Naive thymus-derived CD4-positive, alpha-beta T cell (primary cell): ENCODE measurements around the gene RASIP1. TPM values are rescaled to one million over a fixed set of nuclear protein-coding genes. Genes with fewer than 3 reads are reported as not detected.
A peak's percentile ranks its signal among the peaks of the same experiment; 100 is the strongest.
"Not testable (repeated sequence)": the region's sequence is repeated elsewhere in the genome, so short reads cannot be mapped to it uniquely, and the experiment has no call there.

ENCODE experiments used
- ATAC-seq: fragments of 150-1000 bp; cut with Tn5 transposase; 2 replicates; pipeline ENCODE4 v1.10.0; 2021; ENCODE audit warnings: mild to moderate bottlenecking, moderate library complexity
- CTCF ChIA-PET: fragments of 350-600 bp; sonication (Branson Sonifier 250); formaldehyde crosslinking; loops from one replicate; lab custom pipeline; 2021; ENCODE audit warnings: antibody characterized with exemption; lab: Charles Lee
- POLR2A ChIA-PET: fragments of 350-600 bp; sonication (Branson Sonifier 250); formaldehyde crosslinking; loops from one replicate; lab custom pipeline; 2021; ENCODE audit warnings: antibody characterized with exemption, inconsistent platforms; lab: Charles Lee
- DNase-seq, 9 donors: peaks; one replicate each; pipeline versions ENCODE4 v3.0.0 to v3.0.0-alpha.2; 2020 to 2022; ENCODE audit warnings: mixed read lengths in 1 of 9
- H3K27ac ChIP-seq: one replicate; pipeline ENCODE4 v1.7.0; 2013; ENCODE audit warnings: mild to moderate bottlenecking, low read depth, low read length, moderate library complexity
- H3K27me3 ChIP-seq, 2 donors: one replicate each; pipeline ENCODE4 v1.7.0; 2013; ENCODE audit warnings: low read length in 2 of 2, mild to moderate bottlenecking in 2 of 2, moderate library complexity in 2 of 2; ENCODE audit not compliant: control insufficient read depth in 2 of 2, insufficient read depth in 2 of 2
- H3K36me3 ChIP-seq, 3 experiments: 1 replicate in 2 of 3; 2 replicates in 1 of 3; pipeline ENCODE4 v1.7.0; 2013; ENCODE audit warnings: low read length in 3 of 3, mild to moderate bottlenecking in 3 of 3, moderate library complexity in 1 of 3; ENCODE audit not compliant: insufficient read depth in 3 of 3, control insufficient read depth in 2 of 3
- H3K4me1 ChIP-seq, 2 donors: one replicate each; pipeline ENCODE4 v1.7.0; 2013; ENCODE audit warnings: low read length in 2 of 2, mild to moderate bottlenecking in 2 of 2, moderate library complexity in 1 of 2; ENCODE audit not compliant: control insufficient read depth in 2 of 2, insufficient read depth in 2 of 2
- H3K4me3 ChIP-seq: 2 replicates; pipeline ENCODE4 v1.7.0; 2013; ENCODE audit warnings: mild to moderate bottlenecking, low read length
- H3K9me3 ChIP-seq, 3 experiments: 1 replicate in 2 of 3; 2 replicates in 1 of 3; pipeline ENCODE4 v1.7.0; 2013; ENCODE audit warnings: low read length in 3 of 3; ENCODE audit not compliant: control insufficient read depth in 2 of 3
- H3K27ac Mint-ChIP-seq, 9 donors: one replicate each; pipeline ENCODE4 v1.8.0; 2020 to 2022; ENCODE audit warnings: mixed read lengths in 9 of 9, mild to moderate bottlenecking in 8 of 9, moderate library complexity in 5 of 9, inconsistent platforms in 2 of 9
- H3K27me3 Mint-ChIP-seq, 5 donors: one replicate each; pipeline ENCODE4 v1.8.0; 2021 to 2022; ENCODE audit warnings: mixed read lengths in 5 of 5, mild to moderate bottlenecking in 1 of 5
- H3K36me3 Mint-ChIP-seq, 5 donors: one replicate each; pipeline ENCODE4 v1.8.0; 2020 to 2022; ENCODE audit warnings: mixed read lengths in 5 of 5, mild to moderate bottlenecking in 3 of 5, inconsistent platforms in 1 of 5
- H3K4me1 Mint-ChIP-seq, 7 donors: one replicate each; pipeline ENCODE4 v1.8.0; 2020 to 2022; ENCODE audit warnings: mixed read lengths in 7 of 7, mild to moderate bottlenecking in 3 of 7, inconsistent platforms in 1 of 7
- H3K4me3 Mint-ChIP-seq, 10 donors: one replicate each; pipeline ENCODE4 v1.8.0; 2020 to 2022; ENCODE audit warnings: mild to moderate bottlenecking in 10 of 10, mixed read lengths in 10 of 10, moderate library complexity in 6 of 10, inconsistent platforms in 2 of 10
- H3K9me3 Mint-ChIP-seq, 11 donors: one replicate each; pipeline ENCODE4 v1.8.0; 2020 to 2022; ENCODE audit warnings: mixed read lengths in 11 of 11, mild to moderate bottlenecking in 4 of 11, inconsistent platforms in 1 of 11, moderate library complexity in 1 of 11
- intact Hi-C, 2 donors: fragments of 100-400 bp; cut with micrococcal nuclease; formaldehyde crosslinking; loops; one replicate each; pipeline ENCODE4 v1.15.1; 2023
- polyA plus RNA-seq, 2 donors: library from polyadenylated mRNA; unstranded; fragments of 300-500 nt; fragmentation: Illumina TruSeq; gene quantifications; one replicate each; pipeline ENCODE4 v1.2.3, GENCODE V29; 2021
- total RNA-seq, 6 experiments: library from RNA in 5 of 6; stranded (reverse) in 5 of 6; gene quantifications; 1 replicate in 5 of 6; 2 replicates in 1 of 6; pipeline ENCODE4 v1.2.3 and lab custom pipeline; 2021 to 2026

Gene RASIP1
- total and polyA plus RNA-seq, 7 experiments from 2014 or later, result 0.12 to 0.65 (median 0.17) TPM; not detected in 3

DNA sequence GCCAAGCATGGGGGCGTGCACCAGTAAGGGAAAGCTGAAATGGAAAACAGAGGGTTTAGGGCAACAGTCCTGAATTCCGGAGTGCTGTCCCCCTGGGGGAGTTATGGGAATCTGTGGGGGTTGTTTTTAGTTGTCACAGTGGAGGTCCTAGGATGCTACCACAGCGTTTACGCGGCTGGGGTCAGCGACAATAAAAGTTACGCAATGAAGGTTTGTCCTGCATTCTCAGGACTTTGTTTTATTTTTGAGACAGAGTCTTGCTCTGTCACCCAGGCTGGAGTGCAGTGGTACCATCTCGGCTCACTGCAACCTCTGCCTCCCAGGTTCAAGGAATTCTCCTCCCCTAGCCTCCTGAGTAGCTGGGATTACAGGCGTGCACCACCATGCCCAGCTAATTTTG is 46.8 kb downstream of the RASIP1 start:
- H3K9me3 ChIP-seq, ATAC-seq, DNase-seq, H3K36me3 Mint-ChIP-seq, H3K9me3 Mint-ChIP-seq, H3K4me3 Mint-ChIP-seq, POLR2A ChIA-PET, H3K4me1 ChIP-seq, H3K27ac ChIP-seq, intact Hi-C loops, H3K27me3 ChIP-seq, H3K36me3 ChIP-seq, H3K4me3 ChIP-seq, H3K27ac Mint-ChIP-seq: not testable (repeated sequence)
- Mint-ChIP-seq H3K27me3 (peaks cover 0 to 17% (median 10%) of the 10 kb centered on the region in 5 donors), H3K4me1 (peaks cover 6 to 15% (median 8%) of the 10 kb centered on the region in 7 donors)
- CTCF ChIA-PET, result interaction anchor here (2.2 kb wide), 1 partner anchor 19 kb away, joined by 8 read pairs; no protein-coding TSS in a partner anchor

DNA sequence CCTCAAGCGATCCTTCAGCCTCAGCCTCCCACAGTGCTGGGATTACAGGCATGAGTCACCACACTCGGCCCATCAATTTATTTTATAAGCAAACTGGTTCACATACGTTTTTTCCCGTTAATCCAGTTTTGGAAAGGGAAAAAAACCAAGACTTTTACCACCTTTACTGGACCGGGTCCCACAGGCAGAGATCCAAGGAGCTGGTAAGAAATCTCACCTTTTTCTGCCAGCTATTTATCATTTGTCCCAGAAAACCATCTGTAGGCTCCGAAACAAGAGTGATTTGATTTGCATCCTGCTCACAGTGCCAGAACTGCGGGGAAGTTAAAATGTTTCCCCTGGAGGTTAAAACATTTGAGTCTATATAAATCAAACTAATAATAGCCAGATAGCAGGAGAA is 51.0 kb downstream of the RASIP1 start:
- Histone ChIP-seq H3K4me3 (no peak overlapping the region), H3K4me1 (no peaks in the 10 kb centered on the region), H3K27ac (no peak overlapping the region), H3K9me3 (no peaks in the 10 kb centered on the region), H3K27me3 (no peaks in the 10 kb centered on the region), H3K36me3 (no peaks in the 10 kb centered on the region)
- no peak for ATAC-seq
- Mint-ChIP-seq H3K9me3 (no peaks in the 10 kb centered on the region), H3K27ac (no peak overlapping the region), H3K27me3 (no peaks in the 10 kb centered on the region), H3K4me3 (no peak overlapping the region), H3K36me3 (peaks cover 0 to 2% (median 0%) of the 10 kb centered on the region in 5 donors), H3K4me1 (no peaks in the 10 kb centered on the region)
- CTCF ChIA-PET, result interaction anchor here (0.6 kb wide), 1 partner anchor 49 kb away, joined by 3 read pairs; no protein-coding TSS in a partner anchor
- intact Hi-C loops, result no loop called here
- DNase-seq, result no peak
- POLR2A ChIA-PET, result interaction anchor here (0.6 to 0.7 kb wide), 2 partner anchors 46 to 295 kb away, joined by 3 read pairs; no protein-coding TSS in a partner anchor

DNA sequence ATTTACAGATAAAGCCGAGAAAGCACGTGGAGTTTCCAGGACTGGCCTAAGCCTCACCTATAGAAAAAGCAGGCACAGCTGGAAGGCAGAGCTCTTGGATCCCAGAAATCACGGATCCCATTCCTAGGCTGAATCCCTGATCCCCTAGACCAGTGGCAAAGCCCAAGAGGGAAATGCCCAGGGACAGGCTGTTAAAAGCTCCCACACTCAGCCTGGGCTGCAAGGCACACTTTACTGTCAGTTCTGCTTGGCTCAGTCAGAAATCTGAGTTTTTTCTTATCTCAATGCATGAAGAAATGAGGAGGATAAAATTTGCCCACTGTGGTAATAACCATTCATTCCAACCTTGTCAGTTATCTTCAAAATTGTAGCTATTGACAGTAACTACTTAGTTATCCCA is 52.6 kb downstream of the RASIP1 start:
- Mint-ChIP-seq H3K4me1 (peaks cover 0 to 5% (median 0%) of the 10 kb centered on the region in 7 donors), H3K4me3 (no peak overlapping the region), H3K9me3 (no peaks in the 10 kb centered on the region), H3K27ac (no peak overlapping the region), H3K36me3 (peaks cover 0 to 2% (median 0%) of the 10 kb centered on the region in 5 donors), H3K27me3 (no peaks in the 10 kb centered on the region)
- Histone ChIP-seq H3K36me3 (no peaks in the 10 kb centered on the region), H3K4me1 (no peaks in the 10 kb centered on the region), H3K27ac (no peak overlapping the region), H3K27me3 (no peaks in the 10 kb centered on the region), H3K4me3 (no peak overlapping the region), H3K9me3 (no peaks in the 10 kb centered on the region)
- no peak for DNase-seq
- ChIA-PET CTCF (no interaction called here), POLR2A (no interaction called here)
- no peak for ATAC-seq
- intact Hi-C loops, result no loop called here

- H3K9me3 ChIP-seq, H3K27ac Mint-ChIP-seq, H3K27me3 Mint-ChIP-seq, H3K27me3 ChIP-seq, H3K9me3 Mint-ChIP-seq, H3K4me3 ChIP-seq, intact Hi-C loops, H3K36me3 Mint-ChIP-seq, H3K4me1 ChIP-seq, H3K36me3 ChIP-seq, ATAC-seq, CTCF ChIA-PET, DNase-seq, H3K27ac ChIP-seq, H3K4me3 Mint-ChIP-seq, POLR2A ChIA-PET, H3K4me1 Mint-ChIP-seq: not testable (repeated sequence)
Observed at GRCh38 chr19:48686637-48687036, 53.8 kb downstream of the RASIP1 start.

DNA sequence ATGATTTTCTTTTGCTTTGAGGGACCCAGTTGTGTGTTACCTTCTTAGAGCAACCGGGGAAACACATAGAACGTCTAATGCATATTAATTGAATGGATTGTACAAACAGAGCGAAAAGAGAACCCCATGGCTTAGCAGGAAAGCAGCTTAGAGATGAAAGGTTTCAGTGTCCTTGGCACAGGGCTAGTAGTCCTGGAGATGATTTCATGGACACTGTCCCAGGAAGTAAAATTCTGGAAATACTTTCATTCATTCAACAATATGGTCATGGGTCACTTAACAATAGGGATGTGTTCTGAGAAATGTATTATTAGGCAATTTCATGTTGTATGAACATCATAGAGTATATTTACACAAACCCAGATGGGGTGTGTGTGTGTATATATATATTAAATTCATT is 54.3 kb downstream of the RASIP1 start:
- Mint-ChIP-seq H3K4me1 (peaks cover 0 to 5% (median 0%) of the 10 kb centered on the region in 7 donors), H3K36me3 (peaks cover 0 to 2% (median 0%) of the 10 kb centered on the region in 5 donors), H3K9me3 (no peaks in the 10 kb centered on the region), H3K27me3 (no peaks in the 10 kb centered on the region), H3K27ac (no peak overlapping the region), H3K4me3 (no peak overlapping the region)
- ATAC-seq (no peak), DNase-seq (no peak)
- POLR2A ChIA-PET, result no interaction called here
- Histone ChIP-seq H3K27me3 (no peaks in the 10 kb centered on the region), H3K9me3 (no peaks in the 10 kb centered on the region), H3K27ac (no peak overlapping the region), H3K36me3 (no peaks in the 10 kb centered on the region), H3K4me3 (no peak overlapping the region), H3K4me1 (no peaks in the 10 kb centered on the region)
- CTCF ChIA-PET, result no interaction called here
- intact Hi-C loops, result no loop called here

GRCh38 chr19:48685583-48685982 is 54.8 kb downstream of the RASIP1 start:
- no peak for ATAC-seq
- Mint-ChIP-seq H3K27me3 (no peaks in the 10 kb centered on the region), H3K4me3 (no peak overlapping the region), H3K36me3 (peaks cover 0 to 2% (median 0%) of the 10 kb centered on the region in 5 donors), H3K4me1 (peaks cover 0 to 5% (median 0%) of the 10 kb centered on the region in 7 donors), H3K9me3 (no peaks in the 10 kb centered on the region), H3K27ac (no peak overlapping the region)
- H3K9me3 ChIP-seq, result no peaks in the 10 kb centered on the region
- H3K27me3 ChIP-seq, result no peaks in the 10 kb centered on the region
- no peak overlapping the region for H3K27ac ChIP-seq
- H3K4me1 ChIP-seq, result no peaks in the 10 kb centered on the region
- no peak overlapping the region for H3K4me3 ChIP-seq
- CTCF ChIA-PET, result no interaction called here
- intact Hi-C loops, result no loop called here
- POLR2A ChIA-PET, result no interaction called here
- no peaks in the 10 kb centered on the region for H3K36me3 ChIP-seq
- no peak for DNase-seq

DNA sequence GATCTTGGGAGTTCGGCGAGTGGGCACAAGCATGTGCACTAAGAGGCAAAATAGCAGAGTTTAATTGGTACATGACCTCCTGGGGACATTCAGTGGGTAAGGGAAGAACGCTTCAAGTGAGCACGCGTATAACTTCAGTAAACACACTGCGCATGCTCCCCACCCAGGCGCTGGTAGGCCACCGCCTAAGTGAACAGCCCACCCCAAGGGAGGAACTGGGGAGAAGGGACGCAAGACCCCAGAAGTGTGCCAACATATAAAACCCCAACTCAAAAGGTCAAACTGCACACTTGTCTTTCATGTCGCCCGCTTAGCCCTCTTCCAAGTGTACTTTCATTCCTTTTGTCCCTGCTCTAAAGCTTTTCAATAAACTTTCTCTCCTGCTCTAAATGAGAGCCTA is 57.1 kb downstream of the RASIP1 start:
- no peaks in the 10 kb centered on the region for H3K27me3 ChIP-seq
- no peaks in the 10 kb centered on the region for H3K36me3 ChIP-seq
- H3K4me1 ChIP-seq, result no peaks in the 10 kb centered on the region
- peak; percentile 47 for ATAC-seq
- peak overlapping the region in 1 of 9 donors; percentile 47 for H3K27ac Mint-ChIP-seq
- ChIA-PET CTCF (interaction anchor here (0.6 kb wide), 1 partner anchor 988 kb away, joined by 3 read pairs; no protein-coding TSS in a partner anchor), POLR2A (interaction anchor here (0.7 kb wide), 1 partner anchor 19 kb away, joined by 3 read pairs; no protein-coding TSS in a partner anchor)
- H3K9me3 ChIP-seq, result no peaks in the 10 kb centered on the region
- H3K9me3 Mint-ChIP-seq, result no peaks in the 10 kb centered on the region
- DNase-seq, result peak in 3 of 9 donors; percentile 10 to 26 (median 12)
- H3K4me3 ChIP-seq, result no peak overlapping the region
- H3K4me1 Mint-ChIP-seq, result peaks cover 0 to 5% (median 0%) of the 10 kb centered on the region in 7 donors
- H3K27ac ChIP-seq, result no peak overlapping the region
- H3K36me3 Mint-ChIP-seq, result no peaks in the 10 kb centered on the region
- no peaks in the 10 kb centered on the region for H3K27me3 Mint-ChIP-seq
- intact Hi-C loops, result no loop called here
- H3K4me3 Mint-ChIP-seq, result peak overlapping the region in 5 of 10 donors; percentile 9 to 43 (median 41)
